ENCODE data around the gene DUSP16. TPM values are rescaled to one million over a fixed set of nuclear protein-coding genes. Genes with fewer than 3 reads are reported as not detected.
"Not testable (repeated sequence)": the region's sequence is repeated elsewhere in the genome, so short reads cannot be mapped to it uniquely, and the experiment has no call there.

The DUSP16 gene
- total and polyA plus RNA-seq, 4 experiments from 2014 or later, result 16.8 to 125 (median 72.5) TPM

DNA sequence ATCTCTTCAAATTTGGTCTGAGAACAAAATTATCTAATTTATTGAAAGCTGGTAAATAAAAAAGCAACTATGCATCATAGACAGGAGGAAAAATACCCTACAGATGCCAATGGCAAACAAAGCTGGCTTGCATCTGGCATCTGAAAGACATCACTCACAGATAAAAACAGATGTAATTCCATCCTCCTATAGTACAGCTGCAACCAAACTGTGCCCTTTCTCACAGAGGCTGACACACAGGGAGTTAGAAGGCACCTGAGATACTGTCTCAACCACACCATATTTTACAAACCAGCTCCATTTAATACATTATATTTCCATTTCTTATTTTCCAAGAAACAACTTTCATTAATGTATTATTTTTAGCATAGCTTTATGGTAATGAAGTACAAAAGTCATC is 39.4 kb downstream of the DUSP16 start:
- Histone ChIP-seq H3K4me1 (ENCODE audit: insufficient read depth, low read length) (peaks cover 30% of the 10 kb centered on the region), H3K27ac (ENCODE audit: low read depth, low read length) (no peak overlapping the region), H3K36me3 (ENCODE audit: insufficient read depth, low read length) (peaks cover 14% of the 10 kb centered on the region), H3K27me3 (ENCODE audit: insufficient read depth, low read length) (no peaks in the 10 kb centered on the region), H3K4me3 (ENCODE audit: low read length in 2 of 2) (no peak overlapping the region), H3K9me3 (ENCODE audit: control insufficient read depth in 1 of 2, low read length in 2 of 2) (no peaks in the 10 kb centered on the region)
- peaks cover 43 to 77% (median 61%) of the 10 kb centered on the region in 4 donors for H3K4me1 Mint-ChIP-seq
- H3K27ac Mint-ChIP-seq, result peak overlapping the region in 2 of 7 donors; percentile 27 to 30
- no peaks in the 10 kb centered on the region for H3K9me3 Mint-ChIP-seq
- intact Hi-C loops (cut with micrococcal nuclease), result no loop called here
- no peak for DNase-seq
- POLR2A ChIA-PET (ENCODE audit: partially characterized antibody), result interaction anchor here (0.7 to 2.5 kb wide), 4 partner anchors 23 to 52 kb away, joined by 3 to 8 read pairs (median 5); no protein-coding TSS in a partner anchor
- peaks cover 29 to 30% of the 10 kb centered on the region in 2 donors for H3K36me3 Mint-ChIP-seq
- no peaks in the 10 kb centered on the region for H3K27me3 Mint-ChIP-seq
- no peak overlapping the region for H3K4me3 Mint-ChIP-seq
- CTCF ChIA-PET (ENCODE audit: partially characterized antibody), result interaction anchor here (1.2 to 2.0 kb wide), 6 partner anchors 26 to 148 kb away, joined by 3 to 4 read pairs (median 4); no protein-coding TSS in a partner anchor

DNA sequence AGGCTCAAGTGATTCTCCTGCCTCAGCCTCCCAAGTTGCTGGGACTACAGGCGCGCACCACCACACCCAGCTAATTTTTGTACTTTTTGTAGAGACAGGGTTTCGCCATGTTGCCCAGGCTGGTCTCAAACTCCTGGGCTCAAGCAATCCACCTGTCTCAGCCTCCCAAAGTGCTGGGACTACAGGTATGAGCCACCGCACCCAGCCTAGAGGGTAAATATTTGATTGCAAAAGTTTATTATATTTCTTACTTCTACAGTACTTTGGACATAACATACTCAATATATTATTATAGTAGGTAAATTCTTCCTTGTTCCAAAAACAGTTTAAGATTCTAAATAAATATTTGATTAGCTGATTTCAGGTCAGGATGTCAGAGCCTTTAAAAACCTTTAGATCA is 40.0 kb downstream of the DUSP16 start:
- H3K9me3 ChIP-seq (ENCODE audit: control insufficient read depth in 1 of 2, low read length in 2 of 2); H3K9me3 Mint-ChIP-seq; H3K4me3 ChIP-seq (ENCODE audit: low read length in 2 of 2); H3K27me3 ChIP-seq (ENCODE audit: insufficient read depth, low read length); H3K27me3 Mint-ChIP-seq; intact Hi-C loops (cut with micrococcal nuclease); H3K4me3 Mint-ChIP-seq; H3K27ac ChIP-seq (ENCODE audit: low read depth, low read length); DNase-seq: not testable (repeated sequence)
- peaks cover 37 to 76% (median 58%) of the 10 kb centered on the region in 4 donors for H3K4me1 Mint-ChIP-seq
- Histone ChIP-seq H3K36me3 (ENCODE audit: insufficient read depth, low read length) (peaks cover 14% of the 10 kb centered on the region), H3K4me1 (ENCODE audit: insufficient read depth, low read length) (peaks cover 25% of the 10 kb centered on the region)
- CTCF ChIA-PET (ENCODE audit: partially characterized antibody), result interaction anchor here (1.2 to 2.0 kb wide), 5 partner anchors 27 to 214 kb away, joined by 3 to 6 read pairs (median 4); no protein-coding TSS in a partner anchor
- peak overlapping the region in 2 of 7 donors; percentile 19 to 63 for H3K27ac Mint-ChIP-seq
- POLR2A ChIA-PET (ENCODE audit: partially characterized antibody), result interaction anchor here (0.7 to 2.5 kb wide), 3 partner anchors 24 to 41 kb away, joined by 3 to 8 read pairs (median 7); no protein-coding TSS in a partner anchor
- peaks cover 34 to 36% of the 10 kb centered on the region in 2 donors for H3K36me3 Mint-ChIP-seq

- Mint-ChIP-seq H3K36me3 (peaks cover 42 to 44% of the 10 kb centered on the region in 2 donors), H3K27ac (peak overlapping the region in 4 of 7 donors; percentile 7 to 63 (median 18))
- intact Hi-C loops (cut with micrococcal nuclease), result no loop called here
These were observed 40.8 kb downstream of the DUSP16 start for GRCh38 chr12:12521888-12522287.

DNA sequence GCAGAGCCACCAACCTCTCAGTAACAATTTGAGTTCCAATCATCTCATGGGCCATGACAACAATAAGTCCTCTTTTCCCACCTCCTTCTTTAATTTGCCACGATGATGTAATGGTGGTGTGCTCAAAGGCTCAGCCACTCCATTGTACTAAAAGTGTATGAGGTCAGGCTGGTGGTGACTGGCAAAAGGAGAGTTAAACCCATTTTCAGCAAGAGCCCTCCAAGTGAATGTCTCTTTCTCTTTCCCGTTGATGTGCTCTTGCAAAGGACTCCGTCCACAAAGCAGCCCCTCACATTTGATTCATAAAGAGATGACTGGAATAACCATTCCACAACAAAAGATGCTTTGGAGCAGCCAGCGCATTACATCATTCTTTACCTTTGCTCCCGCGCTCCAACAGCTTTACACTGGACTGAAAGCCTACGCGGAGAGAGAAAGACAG is 41.6 kb downstream of the DUSP16 start:
- Mint-ChIP-seq H3K9me3 (no peaks in the 10 kb centered on the region), H3K27ac (peak overlapping the region in 4 of 7 donors; percentile 19 to 77 (median 52)), H3K36me3 (peaks cover 48% of the 10 kb centered on the region in 2 donors), H3K4me3 (peak overlapping the region in 4 of 8 donors; percentile 0 to 30 (median 12)), H3K27me3 (no peaks in the 10 kb centered on the region), H3K4me1 (peaks cover 28 to 71% (median 54%) of the 10 kb centered on the region in 4 donors)
- intact Hi-C loops (cut with micrococcal nuclease), result no loop called here
- H3K4me3 ChIP-seq (ENCODE audit: low read length in 2 of 2), result no peak overlapping the region
- no peak for DNase-seq
- H3K4me1 ChIP-seq (ENCODE audit: insufficient read depth, low read length), result peaks cover 10% of the 10 kb centered on the region
- H3K9me3 ChIP-seq (ENCODE audit: control insufficient read depth in 1 of 2, low read length in 2 of 2), result no peaks in the 10 kb centered on the region
- POLR2A ChIA-PET (ENCODE audit: partially characterized antibody), result no interaction called here
- H3K36me3 ChIP-seq (ENCODE audit: insufficient read depth, low read length), result peaks cover 17% of the 10 kb centered on the region
- CTCF ChIA-PET (ENCODE audit: partially characterized antibody), result no interaction called here
- no peak overlapping the region for H3K27ac ChIP-seq (ENCODE audit: low read depth, low read length)
- H3K27me3 ChIP-seq (ENCODE audit: insufficient read depth, low read length), result no peaks in the 10 kb centered on the region

More at GRCh38 chr12:12521888-12522287, 40.8 kb downstream of the DUSP16 start:
- H3K4me1 Mint-ChIP-seq, result peaks cover 34 to 76% (median 58%) of the 10 kb centered on the region in 4 donors
- peak overlapping the region in 1 of 8 donors; percentile 17 for H3K4me3 Mint-ChIP-seq
- Histone ChIP-seq H3K4me1 (ENCODE audit: insufficient read depth, low read length) (peaks cover 18% of the 10 kb centered on the region), H3K27me3 (ENCODE audit: insufficient read depth, low read length) (no peaks in the 10 kb centered on the region), H3K4me3 (ENCODE audit: low read length in 2 of 2) (no peak overlapping the region), H3K9me3 (ENCODE audit: control insufficient read depth in 1 of 2, low read length in 2 of 2) (no peaks in the 10 kb centered on the region), H3K36me3 (ENCODE audit: insufficient read depth, low read length) (peaks cover 17% of the 10 kb centered on the region), H3K27ac (ENCODE audit: low read depth, low read length) (no peak overlapping the region)
- H3K27me3 Mint-ChIP-seq, result no peaks in the 10 kb centered on the region
- ChIA-PET POLR2A (ENCODE audit: partially characterized antibody) (interaction anchor here (0.8 kb wide), 1 partner anchor 35 kb away, joined by 3 read pairs; no protein-coding TSS in a partner anchor), CTCF (ENCODE audit: partially characterized antibody) (interaction anchor here (0.6 to 2.0 kb wide), 5 partner anchors 69 to 215 kb away, joined by 3 to 6 read pairs (median 4); no protein-coding TSS in a partner anchor)
- DNase-seq, result no peak
- H3K9me3 Mint-ChIP-seq, result no peaks in the 10 kb centered on the region

- Histone ChIP-seq H3K9me3 (ENCODE audit: control insufficient read depth in 1 of 2, low read length in 2 of 2) (no peaks in the 10 kb centered on the region), H3K27ac (ENCODE audit: low read depth, low read length) (no peak overlapping the region), H3K36me3 (ENCODE audit: insufficient read depth, low read length) (peaks cover 17% of the 10 kb centered on the region), H3K4me1 (ENCODE audit: insufficient read depth, low read length) (peaks cover 2% of the 10 kb centered on the region), H3K4me3 (ENCODE audit: low read length in 2 of 2) (no peak overlapping the region), H3K27me3 (ENCODE audit: insufficient read depth, low read length) (no peaks in the 10 kb centered on the region)
- intact Hi-C loops (cut with micrococcal nuclease), result no loop called here
- ChIA-PET POLR2A (ENCODE audit: partially characterized antibody) (interaction anchor here (0.8 to 1.4 kb wide), 2 partner anchors 38 to 54 kb away, joined by 4 read pairs; no protein-coding TSS in a partner anchor), CTCF (ENCODE audit: partially characterized antibody) (interaction anchor here (0.9 to 1.9 kb wide), 3 partner anchors 17 to 143 kb away, joined by 3 to 4 read pairs (median 3); no protein-coding TSS in a partner anchor)
- Mint-ChIP-seq H3K27me3 (no peaks in the 10 kb centered on the region), H3K36me3 (peaks cover 48 to 53% of the 10 kb centered on the region in 2 donors), H3K4me3 (no peak overlapping the region), H3K4me1 (peaks cover 24 to 67% (median 51%) of the 10 kb centered on the region in 4 donors), H3K27ac (no peak overlapping the region), H3K9me3 (no peaks in the 10 kb centered on the region)
- DNase-seq, result no peak
These were observed 42.4 kb downstream of the DUSP16 start for GRCh38 chr12:12520273-12520672.

GRCh38 chr12:12519354-12519998 is 43.2 kb downstream of the DUSP16 start:
- H3K4me1 Mint-ChIP-seq, result peaks cover 24 to 68% (median 52%) of the 10 kb centered on the region in 4 donors

DNA sequence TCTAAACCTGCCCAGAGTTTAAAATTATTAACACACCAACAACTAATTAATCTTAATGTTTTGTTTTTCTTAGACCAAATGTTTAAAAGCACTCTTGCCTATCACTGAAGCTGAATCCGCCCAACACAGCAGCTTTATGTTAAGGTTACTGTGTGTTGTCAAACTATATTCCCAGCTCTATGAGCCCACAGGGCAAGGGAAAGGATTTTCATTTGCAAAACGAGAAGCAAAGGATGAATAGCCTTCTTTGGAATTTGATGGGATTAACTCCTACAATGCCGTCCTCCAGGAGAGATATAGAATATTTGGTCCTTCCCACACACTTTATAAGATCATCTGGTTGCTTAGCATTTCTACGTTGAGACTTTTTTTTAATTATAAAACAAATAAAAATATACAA is 43.7 kb downstream of the DUSP16 start:
- Mint-ChIP-seq H3K4me1 (peaks cover 22 to 68% (median 51%) of the 10 kb centered on the region in 4 donors), H3K27ac (peak overlapping the region in 1 of 7 donors; percentile 11), H3K36me3 (peaks cover 55 to 60% of the 10 kb centered on the region in 2 donors), H3K4me3 (no peak overlapping the region), H3K9me3 (no peaks in the 10 kb centered on the region), H3K27me3 (no peaks in the 10 kb centered on the region)
- H3K36me3 ChIP-seq (ENCODE audit: insufficient read depth, low read length), result peaks cover 17% of the 10 kb centered on the region
- intact Hi-C loops (cut with micrococcal nuclease), result no loop called here
- ChIA-PET CTCF (ENCODE audit: partially characterized antibody) (interaction anchor here (1.0 to 2.2 kb wide), 7 partner anchors 8 to 203 kb away, joined by 3 to 7 read pairs (median 4); no protein-coding TSS in a partner anchor), POLR2A (ENCODE audit: partially characterized antibody) (interaction anchor here (0.8 to 2.3 kb wide), 7 partner anchors 8 to 45 kb away, joined by 3 to 8 read pairs (median 3); partner anchors contain the start of gene DUSP16)
- H3K27ac ChIP-seq (ENCODE audit: low read depth, low read length), result no peak overlapping the region
- peaks cover 4% of the 10 kb centered on the region for H3K4me1 ChIP-seq (ENCODE audit: insufficient read depth, low read length)
- no peak for DNase-seq
- no peaks in the 10 kb centered on the region for H3K9me3 ChIP-seq (ENCODE audit: control insufficient read depth in 1 of 2, low read length in 2 of 2)
- H3K27me3 ChIP-seq (ENCODE audit: insufficient read depth, low read length), result no peaks in the 10 kb centered on the region
- no peak overlapping the region for H3K4me3 ChIP-seq (ENCODE audit: low read length in 2 of 2)

More at GRCh38 chr12:12519354-12519998, 43.2 kb downstream of the DUSP16 start:
- H3K4me1 ChIP-seq (ENCODE audit: insufficient read depth, low read length), result no peaks in the 10 kb centered on the region
- Mint-ChIP-seq H3K4me3 (no peak overlapping the region), H3K36me3 (peaks cover 49 to 57% of the 10 kb centered on the region in 2 donors), H3K27me3 (no peaks in the 10 kb centered on the region), H3K9me3 (no peaks in the 10 kb centered on the region), H3K27ac (peak overlapping the region in 4 of 7 donors; percentile 6 to 59 (median 30))
- ChIA-PET POLR2A (ENCODE audit: partially characterized antibody) (interaction anchor here (0.8 to 2.3 kb wide), 7 partner anchors 8 to 53 kb away, joined by 3 to 8 read pairs (median 3); partner anchors contain the start of gene DUSP16), CTCF (ENCODE audit: partially characterized antibody) (interaction anchor here (0.9 to 2.2 kb wide), 8 partner anchors 8 to 203 kb away, joined by 3 to 7 read pairs (median 3); no protein-coding TSS in a partner anchor)
- H3K36me3 ChIP-seq (ENCODE audit: insufficient read depth, low read length), result peaks cover 17% of the 10 kb centered on the region
- DNase-seq, result no peak
- no peak overlapping the region for H3K4me3 ChIP-seq (ENCODE audit: low read length in 2 of 2)
- intact Hi-C loops (cut with micrococcal nuclease), result no loop called here
- no peaks in the 10 kb centered on the region for H3K9me3 ChIP-seq (ENCODE audit: control insufficient read depth in 1 of 2, low read length in 2 of 2)
- H3K27me3 ChIP-seq (ENCODE audit: insufficient read depth, low read length), result no peaks in the 10 kb centered on the region
- H3K27ac ChIP-seq (ENCODE audit: low read depth, low read length), result no peak overlapping the region
